Trophoblast cell (in vitro differentiated cells and primary cell): ENCODE data around the gene ABRACL.

Experiments
- DNase-seq, 2 donors: peaks; one replicate each; pipeline ENCODE4 v3.0.0-alpha.2; 2016
- H2AFZ ChIP-seq: 2 replicates; pipeline ENCODE4 v1.6.1; 2013; ENCODE audit warnings: low read length, moderate library complexity, mild to moderate bottlenecking; ENCODE audit not compliant: insufficient read depth, poor library complexity
- H2AK5ac ChIP-seq: 2 replicates; pipeline ENCODE4 v1.6.1; 2013; ENCODE audit warnings: mild to moderate bottlenecking, low read length
- H2BK120ac ChIP-seq: 2 replicates; pipeline ENCODE4 v1.6.1; 2013; ENCODE audit warnings: low read length, mild to moderate bottlenecking, moderate library complexity; ENCODE audit not compliant: insufficient read depth, poor library complexity
- H2BK12ac ChIP-seq: 2 replicates; pipeline ENCODE4 v1.6.1; 2013; ENCODE audit warnings: mild to moderate bottlenecking, low read length, moderate library complexity
- H2BK5ac ChIP-seq: 2 replicates; pipeline ENCODE4 v1.6.1; 2013; ENCODE audit warnings: low read length, low read depth, moderate library complexity, mild to moderate bottlenecking; ENCODE audit not compliant: poor library complexity
- H3K14ac ChIP-seq: 2 replicates; pipeline ENCODE4 v1.6.1; 2013; ENCODE audit warnings: mild to moderate bottlenecking, low read length
- H3K18ac ChIP-seq: 2 replicates; pipeline ENCODE4 v1.6.1; 2013; ENCODE audit warnings: mild to moderate bottlenecking, low read length
- H3K23ac ChIP-seq: 2 replicates; pipeline ENCODE4 v1.6.1; 2013; ENCODE audit warnings: low read length
- H3K27ac ChIP-seq: 2 replicates; pipeline ENCODE4 v1.5.1; 2013; ENCODE audit warnings: low read depth, mild to moderate bottlenecking, inconsistent platforms, low read length, moderate library complexity
- H3K27me3 ChIP-seq: 2 replicates; pipeline ENCODE4 v1.6.1; 2013; ENCODE audit warnings: inconsistent platforms, mild to moderate bottlenecking, low read length, moderate library complexity; ENCODE audit not compliant: insufficient read depth
- H3K36me3 ChIP-seq, 2 experiments: 1 replicate in 1 of 2; 2 replicates in 1 of 2; pipeline ENCODE4 v1.6.1; 2013; ENCODE audit warnings: low read length in 2 of 2, mild to moderate bottlenecking in 2 of 2, moderate library complexity in 1 of 2; ENCODE audit not compliant: insufficient read depth in 2 of 2, control insufficient read depth in 1 of 2
- H3K4ac ChIP-seq: 2 replicates; pipeline ENCODE4 v1.6.1; 2013; ENCODE audit warnings: low read depth, mild to moderate bottlenecking, low read length, moderate library complexity
- H3K4me1 ChIP-seq, 2 experiments: 1 replicate in 1 of 2; 2 replicates in 1 of 2; pipeline ENCODE4 v1.6.1; 2013; ENCODE audit warnings: low read length in 2 of 2, mild to moderate bottlenecking in 2 of 2, moderate library complexity in 1 of 2; ENCODE audit not compliant: insufficient read depth in 2 of 2, control insufficient read depth in 1 of 2
- H3K4me2 ChIP-seq: 2 replicates; pipeline ENCODE4 v1.6.1; 2013; ENCODE audit warnings: inconsistent platforms, mild to moderate bottlenecking, low read length, moderate library complexity
- H3K4me3 ChIP-seq: 2 replicates; pipeline ENCODE4 v1.5.1; 2013; ENCODE audit warnings: mild to moderate bottlenecking, low read depth, low read length, inconsistent platforms
- H3K79me1 ChIP-seq: one replicate; pipeline ENCODE4 v1.6.1; 2013; ENCODE audit warnings: low read length
- H3K79me2 ChIP-seq: 2 replicates; pipeline ENCODE4 v1.6.1; 2013; ENCODE audit warnings: low read length, mild to moderate bottlenecking; ENCODE audit not compliant: control insufficient read depth, insufficient read depth, poor library complexity
- H3K9ac ChIP-seq: 2 replicates; pipeline ENCODE4 v1.6.1; 2013; ENCODE audit warnings: mild to moderate bottlenecking, low read length
- H3K9me3 ChIP-seq: 2 replicates; pipeline ENCODE4 v1.6.1; 2013; ENCODE audit warnings: low read depth, mild to moderate bottlenecking, control low read depth, inconsistent platforms, low read length; ENCODE audit not compliant: insufficient read depth
- H4K12ac ChIP-seq: 2 replicates; pipeline ENCODE4 v1.6.1; 2013; ENCODE audit warnings: low read depth, mild to moderate bottlenecking, low read length, moderate library complexity
- H4K8ac ChIP-seq: 2 replicates; pipeline ENCODE4 v1.6.1; 2013; ENCODE audit warnings: low read depth, mild to moderate bottlenecking, low read length, moderate library complexity
- H4K91ac ChIP-seq: one replicate; pipeline ENCODE4 v1.6.1; 2013; ENCODE audit warnings: low read depth, mild to moderate bottlenecking, low read length, moderate library complexity
- WGBS: extraction: QIAGEN DNeasy Blood & Tissue Kit; methylation state at CpG from one replicate; pipeline ENCODE4 v1.1.7; 2013; ENCODE audit warnings: missing lambda C conversion rate; ENCODE audit not compliant: insufficient read length, insufficient coverage; ENCODE audit errors: extremely low coverage; 5-methylcytosine and 5-hydroxymethylcytosine counted together

The ABRACL gene

GRCh38 chr6:139064981-139065665 is 36.6 kb downstream of the ABRACL start:
- Histone ChIP-seq H3K18ac (no peak overlapping the region), H2BK5ac (no peak overlapping the region), H2AK5ac (no peak overlapping the region), H3K79me2 (no peaks in the 10 kb centered on the region), H3K4ac (no peak overlapping the region), H4K91ac (no peak overlapping the region), H2BK120ac (no peak overlapping the region), H3K27ac (no peak overlapping the region), H3K9me3 (no peaks in the 10 kb centered on the region), H3K4me1 (no peaks in the 10 kb centered on the region), H4K8ac (no peak overlapping the region), H3K4me2 (no peak overlapping the region), H3K14ac (no peak overlapping the region), H3K36me3 (no peaks in the 10 kb centered on the region), H2BK12ac (no peak overlapping the region), H2AFZ (no peak overlapping the region), H3K23ac (no peak overlapping the region), H3K4me3 (no peak overlapping the region), H3K9ac (no peak overlapping the region), H3K27me3 (no peaks in the 10 kb centered on the region), H3K79me1 (no peaks in the 10 kb centered on the region), H4K12ac (no peak overlapping the region)
- DNase-seq, result peak; percentile 33 to 78
- WGBS, result 100% methylated on average over 2 of the region's 7 CpGs

- no CpG with 5 or more reads among the region's 2 CpGs for WGBS
- Histone ChIP-seq H3K4me1 (no peaks in the 10 kb centered on the region), H3K79me1 (no peaks in the 10 kb centered on the region), H2AK5ac (no peak overlapping the region), H3K4me3 (no peak overlapping the region), H2BK120ac (no peak overlapping the region), H3K23ac (no peak overlapping the region), H3K36me3 (no peaks in the 10 kb centered on the region), H3K27ac (no peak overlapping the region), H4K12ac (no peak overlapping the region), H3K18ac (no peak overlapping the region), H3K4ac (no peak overlapping the region), H3K4me2 (no peak overlapping the region), H4K91ac (no peak overlapping the region), H2AFZ (no peak overlapping the region), H3K9ac (no peak overlapping the region), H3K14ac (no peak overlapping the region), H2BK12ac (no peak overlapping the region), H3K79me2 (no peaks in the 10 kb centered on the region), H3K27me3 (no peaks in the 10 kb centered on the region), H4K8ac (no peak overlapping the region), H2BK5ac (no peak overlapping the region), H3K9me3 (no peaks in the 10 kb centered on the region)
- DNase-seq, result peak in 1 of 2 donors; percentile 5
Observed at GRCh38 chr6:139066080-139066479, 37.5 kb downstream of the ABRACL start.

GRCh38 chr6:139068846-139069245 is 40.3 kb downstream of the ABRACL start:
- no peaks in the 10 kb centered on the region for H3K9me3 ChIP-seq
- DNase-seq, result no peak
- no peak overlapping the region for H4K8ac ChIP-seq

GRCh38 chr6:139073118-139073517 is 44.6 kb downstream of the ABRACL start:
- Histone ChIP-seq H3K27me3 (no peaks in the 10 kb centered on the region), H2BK120ac (no peak overlapping the region), H4K91ac (no peak overlapping the region), H3K4ac (no peak overlapping the region), H3K36me3 (no peaks in the 10 kb centered on the region), H3K18ac (no peak overlapping the region), H3K79me2 (no peaks in the 10 kb centered on the region), H3K14ac (no peak overlapping the region), H2AK5ac (no peak overlapping the region), H2BK12ac (no peak overlapping the region), H3K4me2 (no peak overlapping the region), H4K8ac (no peak overlapping the region), H3K23ac (no peak overlapping the region), H4K12ac (no peak overlapping the region), H3K79me1 (no peaks in the 10 kb centered on the region), H2BK5ac (no peak overlapping the region), H3K4me3 (no peak overlapping the region), H3K4me1 (no peaks in the 10 kb centered on the region), H2AFZ (no peak overlapping the region), H3K27ac (no peak overlapping the region), H3K9ac (no peak overlapping the region), H3K9me3 (no peaks in the 10 kb centered on the region)
- no peak for DNase-seq
- no CpG with 5 or more reads among the region's 2 CpGs for WGBS

More at GRCh38 chr6:139068846-139069245, 40.3 kb downstream of the ABRACL start:
- no peaks in the 10 kb centered on the region for H3K4me1 ChIP-seq
- no peaks in the 10 kb centered on the region for H3K27me3 ChIP-seq
- H2BK12ac ChIP-seq, result no peak overlapping the region
- H3K79me1 ChIP-seq, result no peaks in the 10 kb centered on the region
- no peak overlapping the region for H2BK120ac ChIP-seq
- H4K91ac ChIP-seq, result no peak overlapping the region
- H3K4ac ChIP-seq, result no peak overlapping the region
- H3K27ac ChIP-seq, result no peak overlapping the region
- no peak overlapping the region for H2BK5ac ChIP-seq
- H2AFZ ChIP-seq, result no peak overlapping the region
- no peak overlapping the region for H3K18ac ChIP-seq
- H3K36me3 ChIP-seq, result no peaks in the 10 kb centered on the region
- H3K4me3 ChIP-seq, result no peak overlapping the region
- H3K23ac ChIP-seq, result no peak overlapping the region
- H4K12ac ChIP-seq, result no peak overlapping the region
- H3K9ac ChIP-seq, result no peak overlapping the region
- no peak overlapping the region for H3K4me2 ChIP-seq
- no peaks in the 10 kb centered on the region for H3K79me2 ChIP-seq
- no CpG with 5 or more reads among the region's 2 CpGs for WGBS
- no peak overlapping the region for H3K14ac ChIP-seq
- H2AK5ac ChIP-seq, result no peak overlapping the region
